ENCODE results near the gene HLA-DQB1.
"Not testable (repeated sequence)": the region's sequence is repeated elsewhere in the genome, so short reads cannot be mapped to it uniquely, and the experiment has no call there.

Gene HLA-DQB1

GRCh38 chr6:32666420-32667300, at the start of gene HLA-DQB1:
Gene HLA-DQB1 (minus strand): TSS chr6:32666657. CDS start chr6:32666607, 50 bp downstream.
- peak within 1 kb of the TSS; percentile 38 for H3K4me3 ChIP-seq (ENCODE audit: low read length)
- no peaks in the 10 kb centered on the region for H3K4me1 ChIP-seq (ENCODE audit: control insufficient read depth, insufficient read depth, low read length)
- no peaks in the 10 kb centered on the region for H3K36me3 ChIP-seq (ENCODE audit: control insufficient read depth, insufficient read depth, low read length, severe bottlenecking)
- peaks cover 11% of the 10 kb centered on the region for H3K27me3 ChIP-seq (replicated peaks; ENCODE audit: control insufficient read depth, insufficient read depth, low read length)
- no peak within 1 kb of the TSS for H3K9ac ChIP-seq (ENCODE audit: low read length)
- DNase-seq (ENCODE audit: low read depth), result peak; percentile 38
- H3K9me3 ChIP-seq (ENCODE audit: control insufficient read depth, low read length), result no peaks in the 10 kb centered on the region

DNA sequence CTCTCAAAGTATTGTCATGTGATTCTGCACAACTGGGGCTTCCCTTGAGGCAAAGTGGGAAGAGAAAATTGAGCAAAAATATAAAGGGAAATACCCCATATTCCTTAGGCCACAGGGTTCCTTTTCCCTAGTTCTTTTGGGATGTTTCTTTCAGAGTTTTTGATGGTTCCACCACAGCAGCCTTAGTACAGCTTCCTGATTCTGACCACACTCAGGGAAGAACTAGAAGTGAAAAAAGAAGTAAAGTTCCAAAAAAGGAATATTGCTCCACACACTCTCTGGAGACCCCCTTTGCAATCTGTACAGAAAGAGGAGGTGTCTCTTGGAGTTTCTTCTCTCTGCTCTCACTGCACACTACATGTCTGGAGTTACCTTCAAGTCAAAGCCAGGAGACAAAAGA, 46.8 kb upstream of the HLA-DQB1 start:
- no peaks in the 10 kb centered on the region for H3K36me3 ChIP-seq (ENCODE audit: control insufficient read depth, insufficient read depth, low read length, severe bottlenecking)
- no peaks in the 10 kb centered on the region for H3K9me3 ChIP-seq (ENCODE audit: control insufficient read depth, low read length)
- H3K9ac ChIP-seq (ENCODE audit: low read length), result no peak overlapping the region
- peaks cover 24% of the 10 kb centered on the region for H3K27me3 ChIP-seq (replicated peaks; ENCODE audit: control insufficient read depth, insufficient read depth, low read length)
- H3K4me3 ChIP-seq (ENCODE audit: low read length), result no peak overlapping the region
- DNase-seq (ENCODE audit: low read depth), result no peak
- H3K4me1 ChIP-seq (ENCODE audit: control insufficient read depth, insufficient read depth, low read length), result no peaks in the 10 kb centered on the region

- no peaks in the 10 kb centered on the region for H3K9me3 ChIP-seq (ENCODE audit: control insufficient read depth, low read length)
- no peak for DNase-seq (ENCODE audit: low read depth)
- H3K4me3 ChIP-seq (ENCODE audit: low read length), result no peak overlapping the region
- H3K4me1 ChIP-seq (ENCODE audit: control insufficient read depth, insufficient read depth, low read length), result no peaks in the 10 kb centered on the region
- no peaks in the 10 kb centered on the region for H3K36me3 ChIP-seq (ENCODE audit: control insufficient read depth, insufficient read depth, low read length, severe bottlenecking)
- H3K27me3 ChIP-seq (replicated peaks; ENCODE audit: control insufficient read depth, insufficient read depth, low read length), result peaks cover 13% of the 10 kb centered on the region
- no peak overlapping the region for H3K9ac ChIP-seq (ENCODE audit: low read length)
Measured at GRCh38 chr6:32709625-32710024, 43.2 kb upstream of the HLA-DQB1 start.

GRCh38 chr6:32705164-32705563, 38.7 kb upstream of the HLA-DQB1 start:
- peaks cover 23% of the 10 kb centered on the region for H3K27me3 ChIP-seq (replicated peaks; ENCODE audit: control insufficient read depth, insufficient read depth, low read length)
- not testable (repeated sequence) for H3K4me1 ChIP-seq (ENCODE audit: control insufficient read depth, insufficient read depth, low read length); H3K4me3 ChIP-seq (ENCODE audit: low read length); H3K9ac ChIP-seq (ENCODE audit: low read length); H3K9me3 ChIP-seq (ENCODE audit: control insufficient read depth, low read length); DNase-seq (ENCODE audit: low read depth); H3K36me3 ChIP-seq (ENCODE audit: control insufficient read depth, insufficient read depth, low read length, severe bottlenecking)

GRCh38 chr6:32703347-32703746, 36.9 kb upstream of the HLA-DQB1 start:
- no peak for DNase-seq (ENCODE audit: low read depth)

GRCh38 chr6:32700391-32701040, 34.1 kb upstream of the HLA-DQB1 start:
- Histone ChIP-seq H3K36me3 (ENCODE audit: control insufficient read depth, insufficient read depth, low read length, severe bottlenecking) (no peaks in the 10 kb centered on the region), H3K27me3 (replicated peaks; ENCODE audit: control insufficient read depth, insufficient read depth, low read length) (peaks cover 54% of the 10 kb centered on the region), H3K4me3 (ENCODE audit: low read length) (no peak overlapping the region), H3K4me1 (ENCODE audit: control insufficient read depth, insufficient read depth, low read length) (no peaks in the 10 kb centered on the region), H3K9me3 (ENCODE audit: control insufficient read depth, low read length) (no peaks in the 10 kb centered on the region), H3K9ac (ENCODE audit: low read length) (no peak overlapping the region)
- peak; percentile 68 for DNase-seq (ENCODE audit: low read depth)

More at GRCh38 chr6:32703347-32703746, 36.9 kb upstream of the HLA-DQB1 start:
- no peak overlapping the region for H3K9ac ChIP-seq (ENCODE audit: low read length)
- H3K9me3 ChIP-seq (ENCODE audit: control insufficient read depth, low read length), result no peaks in the 10 kb centered on the region
- no peaks in the 10 kb centered on the region for H3K36me3 ChIP-seq (ENCODE audit: control insufficient read depth, insufficient read depth, low read length, severe bottlenecking)
- H3K4me3 ChIP-seq (ENCODE audit: low read length), result no peak overlapping the region
- H3K4me1 ChIP-seq (ENCODE audit: control insufficient read depth, insufficient read depth, low read length), result no peaks in the 10 kb centered on the region
- H3K27me3 ChIP-seq (replicated peaks; ENCODE audit: control insufficient read depth, insufficient read depth, low read length), result peaks cover 31% of the 10 kb centered on the region

- no peaks in the 10 kb centered on the region for H3K36me3 ChIP-seq (ENCODE audit: control insufficient read depth, insufficient read depth, low read length, severe bottlenecking)
- DNase-seq (ENCODE audit: low read depth), result no peak
Measured at GRCh38 chr6:32697031-32697430, 30.6 kb upstream of the HLA-DQB1 start.

DNA sequence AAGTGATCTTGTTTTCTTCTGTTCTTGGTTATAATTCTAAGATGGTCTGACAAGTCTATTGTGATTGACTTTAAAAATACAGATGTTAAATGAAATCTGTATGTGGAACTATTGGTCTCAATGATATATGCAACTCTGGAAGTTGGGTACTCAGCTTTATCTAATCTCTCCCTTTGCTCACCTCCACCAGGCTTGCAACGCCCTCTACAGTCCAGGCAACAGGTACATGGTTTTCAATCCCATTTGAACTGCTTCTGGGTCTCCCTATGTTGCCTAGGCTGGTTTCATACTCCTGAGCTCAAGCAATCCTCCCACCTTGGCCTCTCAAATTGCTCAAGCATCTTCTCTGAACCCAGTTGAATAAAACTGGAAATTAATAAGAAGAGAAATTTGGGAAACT, 25.6 kb upstream of the HLA-DQB1 start:
- peaks cover 5% of the 10 kb centered on the region for H3K9me3 ChIP-seq (ENCODE audit: control insufficient read depth, low read length)

More at GRCh38 chr6:32697031-32697430, 30.6 kb upstream of the HLA-DQB1 start:
- Histone ChIP-seq H3K4me1 (ENCODE audit: control insufficient read depth, insufficient read depth, low read length) (no peaks in the 10 kb centered on the region), H3K9me3 (ENCODE audit: control insufficient read depth, low read length) (peaks cover 5% of the 10 kb centered on the region), H3K4me3 (ENCODE audit: low read length) (no peak overlapping the region), H3K9ac (ENCODE audit: low read length) (no peak overlapping the region), H3K27me3 (replicated peaks; ENCODE audit: control insufficient read depth, insufficient read depth, low read length) (peaks cover 37% of the 10 kb centered on the region)

DNA sequence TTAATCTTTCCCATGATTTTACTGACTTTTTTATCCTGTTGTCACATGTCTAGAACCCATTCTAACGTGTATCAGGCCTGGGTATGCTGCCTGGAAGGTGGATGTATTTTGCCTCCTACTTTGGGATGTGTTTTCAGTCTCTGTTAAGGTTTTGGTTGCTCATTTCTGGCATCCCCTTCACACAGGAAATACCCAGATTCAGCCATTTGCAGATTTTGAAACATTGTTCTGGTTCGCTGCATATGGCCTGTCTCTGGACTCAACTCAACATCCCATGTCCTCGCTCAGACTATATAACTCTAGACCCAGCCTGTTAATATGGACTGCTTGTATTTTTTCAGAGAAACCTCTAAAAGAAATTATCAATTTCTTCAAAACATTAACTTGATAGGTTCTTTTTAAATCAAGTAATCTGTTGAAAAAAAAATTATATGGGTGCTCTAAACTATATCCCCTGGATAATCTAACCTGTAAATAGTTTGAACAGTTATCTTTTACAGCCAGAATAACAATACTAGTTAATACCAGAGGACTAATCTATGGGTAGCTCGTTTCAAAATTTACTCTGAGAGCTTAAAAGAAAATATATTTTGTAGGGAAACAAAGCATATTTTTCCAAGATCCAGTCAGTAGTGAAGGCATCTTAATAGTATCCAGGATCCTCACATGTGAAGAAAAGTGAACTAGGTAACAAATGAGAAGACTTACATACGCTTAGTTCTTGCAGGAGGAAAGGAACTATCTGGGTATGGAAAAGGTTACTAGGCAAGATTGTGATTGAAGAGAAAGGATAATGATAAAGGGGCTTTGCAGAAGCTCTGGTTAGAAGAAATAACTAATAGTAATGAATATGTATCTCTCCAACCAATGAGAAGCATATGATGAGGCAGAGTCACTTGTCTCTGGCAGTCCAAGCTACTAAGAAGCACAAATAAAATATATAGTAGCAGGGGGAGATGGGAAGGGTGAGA, 23.4 kb upstream of the HLA-DQB1 start:
- Histone ChIP-seq H3K27me3 (replicated peaks; ENCODE audit: control insufficient read depth, insufficient read depth, low read length) (peaks cover 9% of the 10 kb centered on the region), H3K4me1 (ENCODE audit: control insufficient read depth, insufficient read depth, low read length) (no peaks in the 10 kb centered on the region), H3K36me3 (ENCODE audit: control insufficient read depth, insufficient read depth, low read length, severe bottlenecking) (no peaks in the 10 kb centered on the region), H3K4me3 (ENCODE audit: low read length) (no peak overlapping the region), H3K9me3 (ENCODE audit: control insufficient read depth, low read length) (peaks cover 5% of the 10 kb centered on the region), H3K9ac (ENCODE audit: low read length) (no peak overlapping the region)
- peak; percentile 23 for DNase-seq (ENCODE audit: low read depth)

More for the DNA sequence above, 25.6 kb upstream of the HLA-DQB1 start:
- Histone ChIP-seq H3K27me3 (replicated peaks; ENCODE audit: control insufficient read depth, insufficient read depth, low read length) (peaks cover 10% of the 10 kb centered on the region), H3K4me1 (ENCODE audit: control insufficient read depth, insufficient read depth, low read length) (no peaks in the 10 kb centered on the region), H3K9ac (ENCODE audit: low read length) (no peak overlapping the region), H3K4me3 (ENCODE audit: low read length) (no peak overlapping the region), H3K36me3 (ENCODE audit: control insufficient read depth, insufficient read depth, low read length, severe bottlenecking) (no peaks in the 10 kb centered on the region)
- DNase-seq (ENCODE audit: low read depth), result no peak

- no peaks in the 10 kb centered on the region for H3K4me1 ChIP-seq (ENCODE audit: control insufficient read depth, insufficient read depth, low read length)
- no peak overlapping the region for H3K9ac ChIP-seq (ENCODE audit: low read length)
- H3K9me3 ChIP-seq (ENCODE audit: control insufficient read depth, low read length), result no peaks in the 10 kb centered on the region
- no peak for DNase-seq (ENCODE audit: low read depth)
- no peak overlapping the region for H3K4me3 ChIP-seq (ENCODE audit: low read length)
- H3K27me3 ChIP-seq (replicated peaks; ENCODE audit: control insufficient read depth, insufficient read depth, low read length), result peaks cover 35% of the 10 kb centered on the region
- H3K36me3 ChIP-seq (ENCODE audit: control insufficient read depth, insufficient read depth, low read length, severe bottlenecking), result no peaks in the 10 kb centered on the region
Measured at GRCh38 chr6:32685603-32686002, 19.1 kb upstream of the HLA-DQB1 start.

All from adipocyte (in vitro differentiated cells).